Karpas-422 (cell line): ENCODE results near the gene ZKSCAN1. TPM values are rescaled to one million over a fixed set of nuclear protein-coding genes. Genes with fewer than 3 reads are reported as not detected.
"Not testable (repeated sequence)": the region's sequence is repeated elsewhere in the genome, so short reads cannot be mapped to it uniquely, and the experiment has no call there.

ENCODE experiments used
- DNase-seq: peaks from one replicate; pipeline ENCODE4 v3.0.0-alpha.2; 2015
- H2AFZ ChIP-seq: fragments of 200-600 bp; sonication (generic); 2 replicates; pipeline ENCODE4 v1.6.1; 2014; ENCODE audit warnings: antibody characterized with exemption, low read length, mixed read lengths
- H3K27ac ChIP-seq: fragments of 200-600 bp; sonication (generic); 2 replicates; pipeline ENCODE4 v1.5.1; 2014; ENCODE audit warnings: mild to moderate bottlenecking, low read length, moderate library complexity
- H3K27me3 ChIP-seq: fragments of 200-600 bp; sonication (generic); 2 replicates; pipeline ENCODE4 v1.6.1; 2014; ENCODE audit warnings: low read length, mixed read lengths
- H3K36me3 ChIP-seq: fragments of 200-600 bp; sonication (generic); 2 replicates; pipeline ENCODE4 v1.6.1; 2014; ENCODE audit warnings: low read length, mixed read lengths; ENCODE audit not compliant: insufficient read depth
- H3K4me1 ChIP-seq: fragments of 200-600 bp; sonication (generic); 2 replicates; pipeline ENCODE4 v1.6.1; 2014; ENCODE audit warnings: mild to moderate bottlenecking, low read length, mixed read lengths
- H3K4me2 ChIP-seq: fragments of 200-600 bp; sonication (generic); 2 replicates; pipeline ENCODE4 v1.6.1; 2014; ENCODE audit warnings: low read length, low read depth, mild to moderate bottlenecking; ENCODE audit not compliant: poor library complexity, severe bottlenecking
- H3K4me3 ChIP-seq: fragments of 200-600 bp; sonication (generic); 2 replicates; pipeline ENCODE4 v1.5.1; 2014; ENCODE audit warnings: mild to moderate bottlenecking, antibody characterized with exemption, low read length, mixed read lengths
- H3K79me2 ChIP-seq: fragments of 200-600 bp; sonication (generic); 2 replicates; pipeline ENCODE4 v1.6.1; 2014; ENCODE audit warnings: mild to moderate bottlenecking, low read length, mixed read lengths
- H3K9ac ChIP-seq: fragments of 200-600 bp; sonication (generic); 2 replicates; pipeline ENCODE4 v1.6.0; 2014; ENCODE audit warnings: low read length
- H3K9me2 ChIP-seq: fragments of 200-600 bp; sonication (generic), shearing (Covaris generic); replicated peaks from 2 replicates; pipeline ENCODE4 v1.6.0; 2014; ENCODE audit warnings: mild to moderate bottlenecking, low read length, moderate library complexity; ENCODE audit not compliant: insufficient read depth
- H3K9me3 ChIP-seq: fragments of 300-700, 200-600 bp; sonication (generic); 2 replicates; pipeline ENCODE4 v1.6.1; 2014; ENCODE audit warnings: low read length, mixed read lengths
- H4K20me1 ChIP-seq: fragments of 200-600 bp; sonication (generic); 2 replicates; pipeline ENCODE4 v1.6.1; 2014; ENCODE audit warnings: mild to moderate bottlenecking, antibody characterized with exemption, low read length, low read depth; ENCODE audit not compliant: insufficient read depth
- total RNA-seq: library from RNA; depleted of rRNA; stranded (reverse); fragments of >200 nt; shearing (Covaris generic); gene quantifications from 2 replicates; pipeline ENCODE4 v1.2.3, GENCODE V29; 2014; ENCODE audit warnings: low replicate concordance; rRNA removed

The ZKSCAN1 gene
- 21.3 and 22.1 TPM in 2 replicates for total RNA-seq

DNA sequence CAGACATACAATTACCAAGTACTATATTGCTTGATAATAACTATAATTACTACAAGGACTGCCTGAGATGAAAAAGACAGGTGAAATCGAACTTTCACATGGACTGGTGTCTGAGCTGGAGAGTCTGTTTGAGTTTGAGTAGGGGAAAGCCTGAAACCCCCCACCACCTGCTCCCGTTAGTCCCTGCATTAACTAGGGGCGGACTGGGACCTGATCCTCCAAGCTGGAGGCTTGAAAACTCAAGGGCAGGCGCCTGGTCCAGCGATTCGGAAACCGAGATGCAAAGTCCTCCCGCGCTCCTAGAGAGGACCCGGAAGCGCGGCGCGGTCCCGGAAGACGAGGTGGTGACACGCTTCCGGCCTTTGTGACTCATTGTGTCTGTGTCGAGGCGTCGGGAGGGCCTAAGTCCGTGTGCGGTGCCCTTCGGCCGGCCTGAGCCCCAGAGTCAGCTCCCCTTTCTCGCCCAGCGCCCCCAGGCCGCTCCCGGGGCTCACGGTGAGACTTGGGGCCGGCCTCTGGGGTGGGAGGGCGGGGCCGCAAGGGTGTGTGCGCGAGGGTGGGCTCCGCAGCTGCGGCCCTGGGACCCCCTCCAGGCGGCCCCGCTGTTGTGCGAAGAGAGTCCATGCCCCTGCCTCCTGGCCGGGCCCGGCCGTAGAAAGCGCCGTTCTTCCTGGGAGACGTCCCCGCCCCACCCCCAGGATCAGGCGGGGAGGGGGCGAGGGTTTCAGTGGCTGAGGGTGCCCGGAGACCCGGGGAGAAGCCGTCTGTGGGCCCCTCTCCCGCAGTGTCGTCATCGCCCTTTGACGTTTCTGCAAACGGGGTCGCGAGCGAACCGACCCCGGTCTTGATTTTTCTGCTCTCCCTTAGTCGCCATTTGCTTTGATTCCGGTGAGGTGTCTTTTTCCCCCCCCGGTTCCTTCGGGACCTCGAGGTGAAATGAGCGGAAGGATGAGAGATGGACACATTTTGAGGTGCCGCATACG is at the start of gene ZKSCAN1:
Gene ZKSCAN1, plus strand, starts transcription at position 365 of the 983 bp plus-strand sequence. CDS start 7,911 bp downstream, outside the sequence.
- Histone ChIP-seq H3K4me3 (peak within 1 kb of the TSS; percentile 80), H3K9me3 (no peaks in the 10 kb centered on the region), H3K4me1 (peaks cover 14% of the 10 kb centered on the region), H2AFZ (peak within 1 kb of the TSS; percentile 95), H3K79me2 (peaks cover 48% of the 10 kb centered on the region), H3K9ac (peak within 1 kb of the TSS; percentile 94), H3K4me2 (peak within 1 kb of the TSS; percentile 81), H3K27ac (peak within 1 kb of the TSS; percentile 32; the same call in 1 of the 2 replicates), H3K36me3 (peaks cover 10% of the 10 kb centered on the region; the same call in 1 of the 2 replicates), H3K27me3 (no peaks in the 10 kb centered on the region), H3K9me2 (no peaks in the 10 kb centered on the region), H4K20me1 (peaks cover 7% of the 10 kb centered on the region; the same call in 1 of the 2 replicates)
- DNase-seq = peak; percentile 96

DNA sequence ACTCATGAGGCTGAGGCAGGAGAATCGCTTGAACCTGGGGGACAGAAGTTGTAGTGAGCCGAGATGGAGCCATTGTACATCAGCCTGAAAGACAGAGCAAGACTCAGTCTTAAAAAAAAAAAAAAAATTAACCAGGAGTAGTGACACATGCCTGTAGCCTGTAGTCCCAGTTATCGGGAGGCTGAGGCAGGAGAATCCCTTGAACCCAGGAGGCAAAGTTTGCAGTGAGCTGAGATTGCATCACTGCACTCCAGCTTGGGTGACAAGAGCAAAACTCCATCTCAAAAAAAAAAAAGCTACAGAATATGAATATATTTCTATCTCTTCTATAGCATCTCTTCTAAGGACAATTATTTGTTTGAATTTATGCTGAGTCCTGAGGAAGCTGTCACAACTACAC is 46.1 kb upstream of the ZKSCAN1 start:
- DNase-seq = no peak
- H3K9ac ChIP-seq = no peak overlapping the region
- H3K36me3 ChIP-seq = no peaks in the 10 kb centered on the region
- no peaks in the 10 kb centered on the region for H4K20me1 ChIP-seq
- H3K27me3 ChIP-seq = no peaks in the 10 kb centered on the region
- no peaks in the 10 kb centered on the region for H3K79me2 ChIP-seq
- H2AFZ ChIP-seq = no peak overlapping the region
- H3K4me2 ChIP-seq = no peak overlapping the region
- H3K27ac ChIP-seq = no peak overlapping the region
- no peak overlapping the region for H3K4me3 ChIP-seq
- peaks cover 7% of the 10 kb centered on the region for H3K4me1 ChIP-seq
- H3K9me2 ChIP-seq = no peaks in the 10 kb centered on the region
- H3K9me3 ChIP-seq = no peaks in the 10 kb centered on the region

DNA sequence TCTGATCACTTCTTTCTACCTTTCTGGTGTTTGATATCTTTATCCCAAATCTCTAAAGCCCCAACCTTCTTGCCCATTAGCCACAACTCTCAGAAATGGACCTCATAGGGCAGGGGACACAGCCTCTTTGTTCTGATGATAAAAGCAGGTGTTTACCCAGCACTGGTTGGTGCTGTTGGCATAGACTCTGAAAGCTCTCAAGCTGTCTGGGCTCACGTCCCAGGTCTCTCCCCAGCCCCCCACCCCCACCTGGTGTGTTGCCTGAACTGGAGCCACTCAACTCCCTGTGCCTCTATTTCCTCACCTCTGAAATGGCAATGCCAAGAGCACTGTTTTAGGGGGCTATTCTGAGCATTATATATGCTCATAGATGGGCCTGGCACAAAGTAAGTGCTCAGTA is 45.6 kb upstream of the ZKSCAN1 start:
- not testable (repeated sequence) for DNase-seq, H3K4me3 ChIP-seq, H2AFZ ChIP-seq, H3K27me3 ChIP-seq, H3K4me2 ChIP-seq, H3K79me2 ChIP-seq, H3K9ac ChIP-seq, H3K9me2 ChIP-seq, H3K36me3 ChIP-seq, H3K4me1 ChIP-seq, H3K9me3 ChIP-seq, H3K27ac ChIP-seq, H4K20me1 ChIP-seq

DNA sequence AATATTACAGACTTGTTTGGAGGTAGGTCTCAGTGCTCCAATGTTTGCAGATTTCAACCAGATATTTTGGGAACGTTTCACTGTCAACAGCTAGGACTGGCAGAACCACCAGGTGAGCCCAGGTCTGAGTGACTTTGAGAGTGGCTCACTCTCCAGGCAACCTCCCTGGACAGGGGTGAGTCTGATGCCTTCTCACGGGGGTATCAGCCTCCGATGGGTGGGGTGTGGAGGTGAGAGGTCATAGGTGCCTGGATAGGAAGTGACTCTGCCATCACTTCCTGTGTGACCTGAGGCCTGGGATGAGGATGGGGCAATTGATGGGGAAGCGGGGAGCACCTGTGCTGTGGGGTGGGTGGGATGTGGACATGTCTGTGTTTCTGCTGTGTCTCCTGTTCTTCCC is 44.2 kb upstream of the ZKSCAN1 start:
- H3K4me1 ChIP-seq = peaks cover 12% of the 10 kb centered on the region
- H3K9me2 ChIP-seq = no peaks in the 10 kb centered on the region
- DNase-seq = no peak
- no peaks in the 10 kb centered on the region for H3K27me3 ChIP-seq
- H3K4me3 ChIP-seq = no peak overlapping the region
- no peak overlapping the region for H3K4me2 ChIP-seq
- H3K9ac ChIP-seq = no peak overlapping the region
- no peaks in the 10 kb centered on the region for H3K79me2 ChIP-seq
- H4K20me1 ChIP-seq = no peaks in the 10 kb centered on the region
- H2AFZ ChIP-seq = no peak overlapping the region
- H3K9me3 ChIP-seq = no peaks in the 10 kb centered on the region
- no peak overlapping the region for H3K27ac ChIP-seq
- no peaks in the 10 kb centered on the region for H3K36me3 ChIP-seq

DNA sequence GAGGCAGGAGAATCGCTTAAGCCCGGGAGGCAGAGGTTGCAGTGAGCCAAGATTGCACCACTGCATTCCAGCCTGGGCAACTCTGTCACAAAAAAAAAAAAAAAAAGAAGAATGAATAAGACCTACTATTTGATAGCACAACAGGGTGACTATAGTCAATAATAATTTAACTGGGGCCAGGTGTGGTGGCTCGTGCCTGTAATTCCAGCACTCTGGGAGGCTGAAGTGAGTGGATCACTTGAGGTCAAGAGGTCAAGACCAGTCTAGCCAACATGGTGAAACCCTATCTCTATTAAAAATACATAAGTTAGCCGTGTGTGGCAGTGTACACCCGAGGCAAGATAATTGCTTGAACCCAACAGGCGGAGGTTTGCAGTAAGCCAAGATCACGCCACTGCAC is 41.6 kb upstream of the ZKSCAN1 start:
- H3K4me1 ChIP-seq, H3K9ac ChIP-seq, H2AFZ ChIP-seq, H3K36me3 ChIP-seq, H3K9me2 ChIP-seq, H3K27ac ChIP-seq, H3K27me3 ChIP-seq, H3K9me3 ChIP-seq, H3K4me3 ChIP-seq, H4K20me1 ChIP-seq, DNase-seq, H3K4me2 ChIP-seq, H3K79me2 ChIP-seq: not testable (repeated sequence)

DNA sequence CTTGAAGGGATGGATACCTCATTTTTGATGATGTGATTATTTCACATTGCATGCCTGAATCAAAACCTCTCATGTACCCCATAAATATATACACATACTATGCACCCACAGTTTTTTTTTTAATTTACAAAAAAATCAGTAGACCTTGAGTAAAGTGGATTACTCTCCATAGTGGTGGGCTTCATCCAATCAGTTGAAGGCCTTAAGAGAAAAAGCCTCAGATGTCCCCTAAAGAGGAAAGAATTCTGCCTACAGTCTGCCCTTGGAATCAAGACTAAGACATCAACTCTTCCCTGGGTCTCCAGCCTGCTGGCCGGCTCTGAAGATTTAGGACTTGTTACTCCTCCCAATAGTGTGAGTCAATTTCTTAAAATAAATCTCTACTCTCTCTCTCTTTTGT is 40.7 kb upstream of the ZKSCAN1 start:
- H3K4me2 ChIP-seq = no peak overlapping the region
- H3K9ac ChIP-seq = no peak overlapping the region
- H2AFZ ChIP-seq = no peak overlapping the region
- no peaks in the 10 kb centered on the region for H3K27me3 ChIP-seq
- H3K9me3 ChIP-seq = no peaks in the 10 kb centered on the region
- DNase-seq = no peak
- no peaks in the 10 kb centered on the region for H3K36me3 ChIP-seq
- no peak overlapping the region for H3K4me3 ChIP-seq
- no peaks in the 10 kb centered on the region for H3K79me2 ChIP-seq
- no peak overlapping the region for H3K27ac ChIP-seq
- no peaks in the 10 kb centered on the region for H3K9me2 ChIP-seq
- no peaks in the 10 kb centered on the region for H4K20me1 ChIP-seq
- peaks cover 10% of the 10 kb centered on the region for H3K4me1 ChIP-seq

DNA sequence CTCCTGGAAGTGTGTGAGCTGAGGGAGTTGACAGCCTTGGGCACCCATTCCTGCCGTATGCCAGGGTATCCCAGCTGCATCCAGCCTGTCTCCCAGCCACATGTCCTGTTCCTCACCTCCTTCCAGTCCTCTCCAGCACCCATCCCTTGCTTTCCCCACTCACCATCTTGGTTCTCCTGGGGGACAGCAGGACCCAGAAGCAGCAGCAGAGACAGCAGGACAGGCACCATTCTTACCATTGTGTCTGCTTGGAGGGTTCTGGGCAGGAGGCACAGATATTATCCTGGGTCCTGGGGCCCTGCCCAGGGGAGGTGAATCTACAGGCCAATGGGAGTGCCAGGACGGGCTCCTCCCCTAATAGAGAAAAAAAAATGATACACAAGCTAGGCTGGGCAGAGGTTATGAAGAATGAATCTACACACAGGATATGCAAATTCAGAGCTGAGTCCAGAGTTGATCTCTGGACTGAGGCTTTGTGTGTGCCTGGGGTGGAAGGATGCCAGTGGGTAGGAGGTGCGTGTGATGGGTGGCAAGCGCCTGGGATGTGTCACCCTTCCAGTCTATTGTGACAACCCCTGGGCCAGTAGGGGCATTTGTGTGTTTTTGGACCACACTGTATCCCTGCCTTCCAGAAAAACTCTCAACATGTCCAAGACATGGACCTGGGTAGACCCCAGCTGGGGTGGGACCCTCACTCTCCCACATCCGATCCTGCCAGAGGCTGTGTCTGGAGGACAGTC is 39.4 kb upstream of the ZKSCAN1 start, which contains the start of gene AZGP1:
Gene AZGP1, minus strand, starts transcription at position 250 of the 740 bp plus-strand sequence. Its CDS starts 11 bp downstream, at position 239.
- H3K79me2 ChIP-seq = no peaks in the 10 kb centered on the region
- H3K27me3 ChIP-seq = no peaks in the 10 kb centered on the region
- H3K4me2 ChIP-seq = no peak within 1 kb of the TSS
- no peak within 1 kb of the TSS for H3K4me3 ChIP-seq
- no peaks in the 10 kb centered on the region for H3K9me2 ChIP-seq
- H2AFZ ChIP-seq = no peak within 1 kb of the TSS
- DNase-seq = peak; percentile 52
- H3K4me1 ChIP-seq = peaks cover 20% of the 10 kb centered on the region
- no peak within 1 kb of the TSS for H3K27ac ChIP-seq
- H3K9me3 ChIP-seq = no peaks in the 10 kb centered on the region
- H3K36me3 ChIP-seq = no peaks in the 10 kb centered on the region
- H4K20me1 ChIP-seq = no peaks in the 10 kb centered on the region
- H3K9ac ChIP-seq = no peak within 1 kb of the TSS

DNA sequence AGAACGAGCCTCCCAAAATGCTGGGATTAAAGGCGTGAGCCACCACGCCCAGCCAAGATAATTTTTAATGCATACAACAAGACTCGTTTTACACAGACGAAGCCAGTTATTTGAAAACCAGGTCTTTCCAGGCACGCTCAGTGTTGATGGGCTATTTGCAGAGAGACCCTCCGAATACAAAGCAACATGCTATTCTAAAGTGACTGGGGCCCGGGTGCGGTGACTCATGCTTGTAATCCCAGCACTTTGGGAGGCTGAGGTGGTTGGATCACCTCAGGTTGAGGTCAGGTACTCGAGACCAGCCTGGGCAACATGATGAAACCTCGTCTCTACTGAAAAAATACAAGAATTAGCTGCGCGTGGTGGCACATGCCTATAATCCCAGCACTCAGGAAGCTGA is 38.8 kb upstream of the ZKSCAN1 start:
- Histone ChIP-seq H3K27ac (no peak overlapping the region), H3K4me1 (peaks cover 20% of the 10 kb centered on the region), H2AFZ (no peak overlapping the region), H4K20me1 (no peaks in the 10 kb centered on the region), H3K9me2 (no peaks in the 10 kb centered on the region), H3K36me3 (no peaks in the 10 kb centered on the region), H3K4me3 (no peak overlapping the region), H3K79me2 (no peaks in the 10 kb centered on the region), H3K9ac (no peak overlapping the region), H3K4me2 (no peak overlapping the region), H3K9me3 (no peaks in the 10 kb centered on the region), H3K27me3 (no peaks in the 10 kb centered on the region)
- DNase-seq = no peak
